GM21576 (cell line): ENCODE results near the gene WDR54.

ENCODE experiments used
- ATAC-seq: cut with Tn5 transposase; IDR thresholded peaks from one replicate; pipeline ENCODE4 v1.9.1; 2021; ENCODE audit warnings: mild to moderate bottlenecking, moderate library complexity; ENCODE audit not compliant: unreplicated experiment

WDR54 gene, protein sequence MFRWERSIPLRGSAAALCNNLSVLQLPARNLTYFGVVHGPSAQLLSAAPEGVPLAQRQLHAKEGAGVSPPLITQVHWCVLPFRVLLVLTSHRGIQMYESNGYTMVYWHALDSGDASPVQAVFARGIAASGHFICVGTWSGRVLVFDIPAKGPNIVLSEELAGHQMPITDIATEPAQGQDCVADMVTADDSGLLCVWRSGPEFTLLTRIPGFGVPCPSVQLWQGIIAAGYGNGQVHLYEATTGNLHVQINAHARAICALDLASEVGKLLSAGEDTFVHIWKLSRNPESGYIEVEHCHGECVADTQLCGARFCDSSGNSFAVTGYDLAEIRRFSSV

DNA sequence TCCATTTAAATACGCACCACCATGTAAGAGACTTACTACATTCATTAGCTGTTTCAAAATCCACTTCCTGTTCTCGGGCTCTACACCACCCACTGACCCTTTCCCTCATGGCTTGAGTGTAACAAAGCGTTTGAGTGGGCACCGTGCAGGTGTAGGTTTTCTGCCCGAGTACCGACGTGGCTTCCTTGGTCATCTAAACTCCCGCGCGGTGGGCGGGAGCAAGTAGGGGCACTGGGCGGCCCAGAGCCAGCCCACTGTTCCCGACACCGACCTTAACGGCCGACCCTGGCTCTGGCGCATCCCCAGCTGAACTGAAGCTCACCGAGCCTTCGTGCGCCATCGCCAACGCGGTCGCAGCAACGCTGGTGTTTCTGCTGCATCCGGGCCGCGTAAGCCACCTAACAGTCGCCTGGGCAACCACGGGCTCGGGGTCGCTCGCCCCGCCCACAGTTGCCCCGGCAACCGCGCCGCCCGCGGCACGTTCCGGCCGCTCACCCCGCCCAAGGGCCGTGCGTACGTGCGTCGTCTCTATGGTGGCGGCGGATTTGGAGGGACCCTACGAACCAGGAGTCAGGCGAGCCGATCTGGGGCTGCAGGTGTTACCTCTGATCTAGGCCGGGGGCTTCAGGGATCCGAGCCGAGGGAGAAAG lies at the start of gene WDR54, which contains the start of gene C2orf81:
TSS of gene WDR54 (plus strand) at position 510 of the 650 bp plus-strand sequence. CDS start 424 bp downstream, outside the sequence.
TSS of gene C2orf81 (minus strand) at position 399 of the 650 bp plus-strand sequence. CDS start at position 340, 59 bp downstream.
- ATAC-seq: peak; percentile 92

DNA sequence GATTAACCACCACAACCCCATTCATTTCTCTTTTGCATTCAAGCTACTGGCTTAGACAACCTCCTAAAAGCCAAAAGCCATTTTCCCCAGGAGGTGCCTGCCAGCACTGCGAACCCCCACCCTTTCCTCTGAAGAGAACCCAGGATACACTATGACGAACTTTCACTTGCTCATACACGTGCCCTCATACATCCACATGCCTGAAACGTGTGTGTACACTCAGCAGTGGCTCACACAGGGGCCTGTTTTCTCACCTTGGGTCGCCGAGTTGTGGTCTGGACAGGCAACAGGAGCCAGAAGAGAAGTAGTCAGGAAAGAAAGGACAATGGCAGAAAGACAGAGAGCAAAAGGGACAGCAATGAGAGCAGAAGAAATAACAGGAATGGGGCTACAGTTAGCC lies 48.9 kb upstream of the WDR54 start:
- ATAC-seq: no peak

DNA sequence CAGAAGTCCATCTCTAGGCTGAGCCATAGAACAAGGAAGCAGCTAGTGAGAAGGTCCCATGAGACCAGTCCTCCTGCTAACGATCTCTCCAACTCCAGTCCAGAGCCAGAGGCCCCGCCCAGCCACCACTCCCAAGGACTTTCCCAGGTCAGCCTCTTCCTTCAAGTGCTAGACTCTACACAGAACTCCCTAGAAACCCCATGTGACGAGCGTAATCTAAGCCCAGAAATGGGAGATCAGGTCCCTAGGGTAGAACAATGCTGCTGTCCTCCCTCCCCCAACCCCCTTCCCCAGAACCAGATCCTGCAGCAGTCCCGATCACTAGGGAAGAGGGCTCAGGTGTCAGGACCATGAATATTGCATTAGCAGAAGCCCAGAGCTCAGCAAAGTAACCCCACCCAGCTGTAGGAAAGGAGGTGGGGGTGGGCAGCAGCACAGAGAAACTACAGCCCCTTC lies 48.3 kb upstream of the WDR54 start:
- ATAC-seq: no peak

DNA sequence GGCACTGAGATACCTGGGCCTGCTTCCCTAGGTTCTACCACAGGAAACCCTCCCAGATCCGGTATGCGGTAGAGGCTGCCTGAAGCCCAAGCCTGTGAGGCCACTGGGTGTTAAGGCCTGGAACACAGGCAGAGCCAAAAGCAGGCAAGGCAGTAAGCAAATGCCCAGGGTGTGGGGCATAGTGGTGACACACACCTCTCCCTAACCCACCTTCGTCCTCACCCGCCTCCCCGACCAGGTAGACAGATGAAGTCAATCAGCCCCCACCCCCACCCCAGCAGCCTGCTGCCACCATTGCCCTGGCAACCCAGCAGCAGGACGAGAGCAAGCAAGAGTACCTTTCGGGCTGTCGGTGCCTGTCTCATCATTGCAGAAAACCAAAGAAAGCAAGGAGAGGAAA lies 47.5 kb upstream of the WDR54 start:
- ATAC-seq: no peak

DNA sequence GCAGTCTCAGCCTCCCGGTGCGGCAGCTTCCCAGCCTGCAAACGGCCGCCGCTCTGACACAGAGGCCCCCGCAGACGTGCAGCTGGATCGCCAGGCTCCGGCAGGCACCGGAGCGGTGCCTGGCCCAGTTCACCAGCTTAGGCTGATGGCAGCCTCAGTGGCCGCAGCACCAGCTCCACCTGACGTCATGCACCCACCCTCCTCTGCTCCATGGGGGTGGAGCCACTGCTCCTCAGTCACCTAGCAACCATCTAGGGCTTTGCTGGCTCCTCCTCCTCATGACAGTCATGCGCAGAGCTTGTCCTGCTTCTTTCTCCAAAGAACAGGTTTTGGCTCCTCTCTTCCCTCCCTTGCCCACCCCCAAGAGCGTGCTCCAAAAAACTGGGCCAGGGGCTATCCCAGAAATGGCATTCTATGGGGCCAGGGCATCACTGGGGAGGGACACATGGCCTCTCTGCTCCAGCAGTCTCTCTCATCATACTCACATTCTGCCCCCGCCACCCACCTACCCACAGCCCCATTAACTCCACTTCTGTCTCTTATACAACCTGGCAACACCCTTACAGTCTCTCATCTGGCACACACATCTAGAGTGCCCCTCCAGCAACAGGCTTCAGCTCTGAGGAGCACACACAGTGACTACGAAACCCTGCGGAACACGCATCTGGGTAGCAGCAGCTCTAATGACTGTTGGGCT lies 46.9 kb upstream of the WDR54 start:
- no peak for ATAC-seq

DNA sequence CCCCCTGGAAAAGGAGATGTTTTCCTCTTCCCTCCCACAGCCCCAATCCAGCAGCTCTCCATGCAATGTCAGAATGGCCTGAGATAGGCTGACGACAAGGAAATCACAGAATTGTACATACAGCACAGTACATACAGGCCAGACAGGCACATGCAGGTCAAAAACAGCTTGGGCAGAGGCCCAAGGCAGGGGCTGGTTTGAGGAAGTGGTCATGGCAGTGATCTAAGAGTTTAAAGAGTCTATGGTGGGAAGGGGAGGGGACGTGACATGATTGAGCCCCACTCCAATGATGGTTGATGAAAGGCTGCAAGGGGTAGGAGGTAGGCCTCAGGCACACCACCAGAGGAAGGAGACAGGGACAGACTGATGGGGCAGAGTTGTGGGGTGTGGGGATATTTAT lies 45.7 kb upstream of the WDR54 start:
- no peak for ATAC-seq

DNA sequence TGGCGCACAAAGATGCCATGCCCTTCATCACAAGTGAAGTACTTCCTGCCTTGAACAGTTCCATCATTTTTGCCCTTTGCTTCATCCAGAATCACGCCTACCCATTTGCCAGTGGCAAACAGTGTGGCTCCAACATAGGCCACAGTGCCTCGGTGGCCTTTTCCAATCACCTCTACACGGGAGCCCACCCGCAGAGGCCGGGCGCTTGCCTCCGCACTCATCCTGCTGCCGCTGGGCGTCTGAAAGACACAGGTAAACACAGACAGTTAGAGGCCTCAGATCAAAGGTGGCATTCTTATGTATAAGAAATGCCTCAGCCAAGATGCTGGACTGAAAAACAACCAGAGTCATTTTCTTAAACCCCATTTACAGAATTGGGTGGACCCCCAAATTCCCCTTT lies 43.5 kb upstream of the WDR54 start:
- ATAC-seq: no peak

DNA sequence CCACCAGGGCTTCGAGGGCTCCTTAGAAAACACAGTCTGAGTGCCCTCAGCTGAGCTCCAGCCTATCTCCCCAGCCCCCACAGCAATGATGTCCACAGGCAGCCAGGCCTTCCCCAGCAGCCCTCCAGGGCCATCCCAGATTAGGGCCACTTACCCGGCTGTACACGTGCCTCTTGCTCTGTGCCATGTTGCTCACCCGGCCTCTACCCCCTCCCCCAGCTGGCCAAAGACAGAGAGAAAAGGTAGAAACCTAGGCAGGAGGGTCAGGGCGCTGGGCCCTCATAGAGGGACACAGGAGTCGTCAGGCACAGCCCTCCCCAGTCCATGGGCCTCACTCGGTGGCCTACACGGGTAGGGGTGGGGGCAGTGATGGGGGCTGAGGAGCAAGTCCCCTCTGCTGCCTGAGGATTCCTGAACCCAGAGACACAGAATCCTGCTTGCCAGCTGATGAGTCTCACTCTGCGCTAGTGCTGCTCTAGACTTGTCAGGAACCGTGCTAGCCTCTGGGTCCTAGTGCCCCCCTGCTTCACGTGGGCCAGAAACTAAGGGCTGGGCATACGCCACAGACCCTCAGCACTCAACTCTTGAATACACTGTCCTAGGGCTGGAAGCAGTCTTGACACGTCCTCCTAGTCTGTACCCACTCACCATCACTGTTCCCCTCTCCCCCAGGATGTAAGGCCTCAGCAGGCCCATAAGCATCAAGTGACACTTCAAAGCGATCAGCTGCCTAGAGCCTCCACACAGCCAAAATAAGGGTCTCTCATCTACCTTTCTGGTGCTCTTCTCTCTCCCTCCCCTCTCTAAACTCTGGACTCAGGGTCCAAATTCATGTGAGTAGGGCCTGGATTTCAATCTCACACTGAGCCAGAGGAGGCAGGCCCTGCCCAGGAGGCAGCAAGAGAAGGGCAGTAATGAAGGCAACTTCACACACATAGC lies 41.4 kb upstream of the WDR54 start, which contains the start of gene DCTN1:
TSS of gene DCTN1 (minus strand) at position 461 of the 939 bp plus-strand sequence. CDS start at position 187, 274 bp downstream.
- peak; percentile 52 for ATAC-seq

DNA sequence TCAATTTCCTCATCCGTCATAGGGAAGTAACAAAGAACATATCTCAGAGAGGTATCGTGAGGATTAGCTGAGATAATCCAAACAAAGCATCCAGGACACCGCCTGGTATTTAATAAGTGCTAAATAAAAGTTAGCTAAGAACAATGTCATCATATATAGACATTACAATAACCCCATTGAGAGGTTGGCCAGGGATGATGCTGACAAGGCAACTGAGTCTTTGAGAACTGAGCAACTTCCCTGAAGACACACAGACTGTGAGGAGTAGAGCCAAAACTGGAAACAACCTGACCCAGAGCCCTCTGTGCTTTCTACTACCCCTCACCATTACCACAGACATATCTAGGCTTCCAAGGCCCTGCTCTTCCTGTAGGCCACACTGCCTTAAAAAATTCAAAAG lies 39.8 kb upstream of the WDR54 start:
- no peak for ATAC-seq

DNA sequence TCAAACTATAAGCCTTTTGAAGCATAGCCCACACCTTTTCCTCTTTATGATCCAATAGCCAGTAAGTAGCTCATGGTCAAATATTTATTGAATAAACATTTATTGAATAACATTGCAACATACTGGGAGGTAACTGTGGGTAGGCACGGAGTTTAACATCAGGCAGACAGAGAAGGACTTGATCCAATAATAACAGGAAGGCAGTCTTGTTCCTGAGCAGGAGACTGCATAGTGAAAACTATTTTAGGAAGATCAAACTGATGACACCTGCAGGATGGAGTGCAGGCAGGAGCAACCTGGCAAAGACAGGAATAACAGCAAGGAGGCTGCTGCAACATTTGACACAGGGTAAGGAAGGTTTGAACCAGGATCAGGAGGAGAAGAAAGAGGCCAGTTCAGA lies 38.3 kb upstream of the WDR54 start:
- ATAC-seq: no peak

DNA sequence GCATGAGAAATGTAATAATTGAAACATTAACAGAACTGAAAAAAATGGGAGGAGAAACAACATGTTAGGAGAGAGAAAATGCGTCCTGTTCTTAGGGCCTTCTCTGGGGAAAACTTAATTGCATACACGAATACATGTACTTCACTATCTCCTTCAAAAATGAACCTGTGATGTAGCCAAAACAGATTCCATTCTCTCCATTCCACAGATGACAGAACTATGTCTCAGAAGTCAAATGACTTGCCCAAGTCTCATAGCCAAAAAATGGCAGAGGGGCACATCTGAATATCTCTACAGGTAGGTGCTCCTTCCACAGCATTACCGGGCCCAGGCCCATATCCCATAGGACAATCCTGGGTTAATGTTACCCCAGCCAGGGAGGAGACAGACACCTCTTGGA lies 37.5 kb upstream of the WDR54 start:
- no peak for ATAC-seq

DNA sequence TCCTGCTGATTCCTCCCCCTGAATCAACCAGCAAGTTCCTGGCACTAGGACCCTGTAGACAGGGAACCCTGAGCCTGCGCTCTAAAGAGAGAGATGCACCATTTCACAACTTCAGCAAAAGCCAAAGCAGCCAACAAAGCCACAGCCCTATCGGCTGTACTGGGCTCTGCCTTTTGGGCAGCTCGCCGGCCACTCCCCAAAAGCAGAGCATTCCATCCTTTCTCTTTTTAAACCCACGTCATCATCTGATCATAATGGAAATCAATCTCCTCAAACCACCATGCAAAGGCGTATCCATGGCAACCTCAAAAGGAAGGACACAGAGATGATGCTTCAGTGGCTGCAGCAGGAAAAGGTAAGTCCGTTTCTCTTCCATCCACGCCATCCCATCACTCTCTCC lies 36.1 kb upstream of the WDR54 start:
- no peak for ATAC-seq

DNA sequence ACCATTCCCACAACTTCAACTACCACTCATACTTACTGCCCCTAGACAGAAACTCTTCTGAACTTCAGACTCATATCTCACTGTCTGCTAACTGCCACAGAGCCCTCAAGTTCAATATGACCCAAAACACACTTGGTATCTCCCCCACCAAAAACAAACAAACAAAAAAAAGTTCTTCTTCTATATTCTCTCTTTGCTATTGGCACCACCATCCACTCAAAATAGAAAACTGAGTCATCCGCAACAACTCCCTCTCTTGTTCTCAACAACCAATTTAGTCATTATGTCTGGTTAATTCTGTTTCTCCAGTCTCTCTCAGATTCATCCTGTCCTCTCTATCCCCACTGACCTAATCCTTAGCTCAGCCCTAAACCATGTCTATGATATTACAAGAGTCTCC lies 34.2 kb upstream of the WDR54 start:
- ATAC-seq: no peak

DNA sequence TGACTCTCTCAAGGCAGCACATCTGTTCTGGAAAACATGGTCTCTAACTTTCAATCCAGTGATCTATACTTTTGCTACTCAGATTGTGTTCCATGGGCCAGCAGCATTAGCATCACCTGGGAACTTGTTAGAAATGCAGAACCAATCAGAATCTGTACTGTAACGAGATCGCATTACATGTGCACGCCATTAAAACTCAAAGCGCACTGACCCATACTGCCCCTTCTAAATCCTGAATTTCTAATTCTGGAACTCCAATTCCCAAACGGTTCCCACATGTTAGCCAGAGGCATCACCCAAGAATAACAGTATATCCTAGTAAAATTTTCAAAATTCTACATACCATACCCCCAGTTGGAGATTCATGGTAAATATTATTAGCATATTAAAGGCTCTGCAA lies 30.9 kb upstream of the WDR54 start:
- no peak for ATAC-seq

DNA sequence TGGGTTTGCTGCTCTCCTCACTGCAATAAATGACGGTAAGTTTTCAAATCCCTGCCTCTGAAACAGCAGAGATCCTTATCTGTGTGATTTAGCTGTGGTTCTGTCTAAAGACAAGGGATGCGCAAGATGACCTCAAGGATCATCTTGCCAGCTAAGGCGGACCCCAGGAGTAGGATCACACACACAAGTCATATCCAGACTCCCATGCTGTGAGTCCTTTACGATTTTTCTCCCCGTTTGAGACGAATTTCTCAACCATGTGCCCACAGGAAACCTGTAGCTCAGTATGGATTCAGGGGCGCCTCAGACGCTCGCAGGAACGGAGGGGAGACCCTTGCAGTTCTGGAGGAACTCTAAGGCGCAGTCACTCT lies 30.3 kb upstream of the WDR54 start:
- peak; percentile 29 for ATAC-seq

DNA sequence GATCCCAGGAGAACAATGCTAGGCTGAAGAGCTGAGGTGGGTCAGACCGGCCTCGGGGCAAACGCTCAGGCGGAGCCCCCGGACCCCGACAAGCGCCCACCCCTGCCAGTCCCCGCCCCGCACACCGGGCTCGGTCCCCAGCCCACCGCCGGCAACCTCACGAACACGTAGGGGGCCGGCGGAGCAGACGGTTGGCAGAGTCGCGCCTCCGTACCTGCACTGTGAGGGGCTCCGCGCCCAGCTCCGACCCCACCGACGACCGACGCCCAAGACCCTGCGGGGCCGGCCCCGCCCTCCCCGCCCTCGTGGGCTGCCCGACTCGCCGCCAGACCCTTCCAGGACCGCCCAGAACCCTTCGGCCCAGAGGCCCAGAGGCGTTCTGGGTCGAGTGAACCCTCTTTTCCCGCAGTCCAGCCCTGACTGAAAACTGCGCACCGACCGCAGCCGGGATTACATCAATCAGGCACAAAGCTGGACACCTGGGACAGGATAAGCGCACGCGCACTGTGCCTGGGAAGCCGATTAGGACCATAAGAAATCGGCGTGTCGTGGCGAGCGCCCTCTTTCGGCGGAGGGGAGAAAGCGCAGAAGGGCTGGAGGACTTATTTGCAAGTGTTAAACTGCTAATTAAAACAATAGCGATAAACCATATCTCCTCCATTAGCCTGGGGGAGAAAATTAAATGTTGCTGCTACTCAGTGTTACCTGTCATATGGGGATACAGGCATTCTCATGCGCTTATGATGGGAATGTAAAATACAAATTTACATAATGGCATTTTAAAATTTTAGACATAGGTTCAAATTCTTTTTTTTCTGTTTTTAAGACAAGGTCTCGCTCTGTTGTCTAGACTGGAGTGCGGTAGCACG lies 29.7 kb upstream of the WDR54 start:
- peak; percentile 65 for ATAC-seq

DNA sequence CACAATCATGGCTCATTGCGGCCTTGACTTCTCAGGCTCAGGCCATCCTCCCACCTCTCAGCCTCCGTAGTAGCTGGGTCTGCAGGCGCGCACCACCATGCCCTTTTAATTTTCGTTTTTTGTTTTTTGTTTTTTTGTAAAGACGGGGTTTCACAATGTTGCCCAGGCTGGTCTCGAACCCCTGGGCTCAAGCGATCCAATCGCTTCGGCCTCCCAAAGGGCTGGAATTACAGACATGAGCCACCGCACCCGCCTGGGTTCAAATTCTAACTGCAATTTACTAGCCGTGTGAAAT lies 29.1 kb upstream of the WDR54 start:
- no peak for ATAC-seq

DNA sequence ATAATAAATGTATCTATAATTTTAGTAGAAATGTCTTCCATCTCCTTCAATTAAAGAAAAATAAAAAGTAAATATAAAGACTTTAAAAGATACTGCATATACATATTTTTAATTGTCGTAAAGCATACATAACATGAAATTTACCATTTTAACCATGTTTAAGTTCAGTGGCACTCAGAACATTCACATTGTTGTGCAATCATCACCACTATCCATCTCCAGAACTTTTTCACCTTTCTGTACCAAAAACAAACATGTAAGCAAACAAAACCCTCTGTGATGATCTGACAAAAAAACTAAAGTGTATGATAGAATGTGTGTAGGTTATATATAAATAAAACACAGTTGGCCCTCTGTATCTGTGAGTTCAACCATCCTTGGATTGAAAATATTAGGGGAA lies 28.0 kb upstream of the WDR54 start:
- no peak for ATAC-seq

DNA sequence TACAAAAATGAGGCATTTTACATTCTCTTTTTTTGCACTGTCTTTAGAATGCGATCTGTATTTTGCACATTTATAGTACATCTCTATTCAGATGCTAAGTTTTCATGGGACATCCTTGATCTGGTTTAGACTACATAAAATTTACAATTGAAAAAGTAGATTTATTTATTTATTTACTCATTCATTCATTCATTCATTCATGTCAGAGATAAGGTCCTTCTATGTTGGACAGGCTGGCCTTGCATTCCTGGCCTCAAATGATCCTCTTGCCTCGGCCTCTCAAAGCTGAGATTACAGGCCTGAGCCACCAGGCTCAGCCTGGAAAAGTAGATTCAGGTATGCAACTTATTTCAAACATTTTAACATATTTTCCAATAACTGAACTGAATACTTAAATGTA lies 25.4 kb upstream of the WDR54 start:
- ATAC-seq: no peak

DNA sequence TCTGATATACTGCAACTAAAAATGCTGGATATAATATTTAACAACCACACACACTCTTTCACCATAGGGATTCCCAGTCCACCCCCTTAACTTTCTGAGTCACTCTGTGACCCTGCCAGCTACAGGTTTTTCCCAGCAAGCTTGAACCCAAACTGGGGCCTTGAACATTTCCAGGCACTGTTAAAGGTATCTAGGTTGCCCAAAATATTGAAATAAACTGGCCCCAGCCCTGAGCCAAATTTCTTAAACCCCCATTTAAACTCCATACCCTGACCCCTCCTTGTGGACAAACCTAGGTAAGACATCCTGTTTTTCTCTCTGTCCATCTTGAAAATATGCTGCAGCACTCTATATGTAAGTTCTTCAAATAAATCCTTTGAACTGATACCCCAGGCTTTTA lies 21.7 kb upstream of the WDR54 start:
- ATAC-seq: no peak
